OCI-LY7 (cell line): ENCODE measurements around the gene B3GNT2. TPM values are rescaled to one million over a fixed set of nuclear protein-coding genes. Genes with fewer than 3 reads are reported as not detected.

Source experiments
- BruUV-seq: library from RNA; stranded (reverse); fragments of 400-500 nt; replicated peaks from 2 replicates; lab custom pipeline; 2021; lab: Mats Ljungman, UMichigan
- CTCF ChIA-PET: fragments of 300-600 bp; sonication (Branson Sonifier 250); formaldehyde crosslinking; loops from one replicate; lab custom pipeline; 2022; ENCODE audit warnings: antibody characterized with exemption; ENCODE audit not compliant: unreplicated experiment; lab: Charles Lee
- POLR2A ChIA-PET: fragments of 300-600 bp; sonication (Branson Sonifier 250); formaldehyde crosslinking; loops from one replicate; lab custom pipeline; 2022; ENCODE audit warnings: antibody characterized with exemption; lab: Charles Lee
- DNase-seq: peaks from one replicate; pipeline ENCODE4 v3.0.0-alpha.2; 2015; ENCODE audit warnings: low spot score
- H2AFZ ChIP-seq: fragments of 200-600 bp; sonication (generic), shearing (Covaris generic); 2 replicates; pipeline ENCODE4 v1.6.1; 2014; ENCODE audit warnings: mild to moderate bottlenecking, antibody characterized with exemption, low read length, moderate library complexity
- H3K27ac ChIP-seq: fragments of 200-600 bp; sonication (generic); 2 replicates; pipeline ENCODE4 v1.5.1; 2014; ENCODE audit warnings: mixed run types, low read depth, mild to moderate bottlenecking, moderate library complexity, low read length, inconsistent platforms; ENCODE audit not compliant: poor library complexity, severe bottlenecking
- H3K36me3 ChIP-seq: fragments of 200-600 bp; sonication (generic); 2 replicates; pipeline ENCODE4 v1.6.1; 2014; ENCODE audit warnings: mild to moderate bottlenecking, antibody characterized with exemption, low read length, moderate library complexity, mixed read lengths; ENCODE audit not compliant: insufficient read depth
- H3K4me1 ChIP-seq: fragments of 200-600 bp; sonication (generic); 2 replicates; pipeline ENCODE4 v1.5.1; 2014; ENCODE audit warnings: mild to moderate bottlenecking, low read length; ENCODE audit not compliant: insufficient read depth, poor library complexity, severe bottlenecking
- H3K4me2 ChIP-seq: fragments of 200-600 bp; sonication (generic); 2 replicates; pipeline ENCODE4 v1.6.1; 2014; ENCODE audit warnings: mild to moderate bottlenecking, low read length
- H3K4me3 ChIP-seq: fragments of 200-600 bp; sonication (generic); 2 replicates; pipeline ENCODE4 v1.5.1; 2014; ENCODE audit warnings: mild to moderate bottlenecking, low read depth, low read length; ENCODE audit not compliant: poor library complexity, severe bottlenecking
- H3K79me2 ChIP-seq: fragments of 200-600 bp; sonication (generic); 2 replicates; pipeline ENCODE4 v1.6.1; 2016; ENCODE audit warnings: low read depth, mild to moderate bottlenecking, low read length, moderate library complexity, mixed read lengths; ENCODE audit not compliant: insufficient read depth
- H3K9me2 ChIP-seq: fragments of 200-600 bp; sonication (generic); 2 replicates; pipeline ENCODE4 v1.6.1; 2016; ENCODE audit warnings: mild to moderate bottlenecking, low read length, mixed read lengths; ENCODE audit not compliant: insufficient read depth
- H3K9me3 ChIP-seq: fragments of 200-600 bp; sonication (generic); 2 replicates; pipeline ENCODE4 v1.6.1; 2014; ENCODE audit warnings: mild to moderate bottlenecking, mixed run types, low read length, mixed read lengths
- H4K20me1 ChIP-seq: fragments of 200-600 bp; sonication (generic); 2 replicates; pipeline ENCODE4 v1.6.1; 2014; ENCODE audit warnings: mild to moderate bottlenecking, antibody characterized with exemption, low read length, moderate library complexity, mixed read lengths; ENCODE audit not compliant: insufficient read depth
- CTCF ChIP-seq: fragments of 200-600 bp; sonication (generic); conservative IDR thresholded peaks from 2 replicates; pipeline ENCODE4 v1.5.1; 2014; ENCODE audit warnings: mild to moderate bottlenecking, antibody characterized with exemption, low read length, moderate library complexity, mixed read lengths
- EZH2phosphoT487 ChIP-seq: fragments of 200-600 bp; sonication (generic); IDR thresholded peaks from 2 replicates; pipeline ENCODE4 v1.6.1; 2018; ENCODE audit warnings: low read depth, borderline replicate concordance, mild to moderate bottlenecking, mixed run types, antibody characterized with exemption, low read length, moderate library complexity, mixed read lengths
- intact Hi-C: fragments of 100-400 bp; cut with micrococcal nuclease; formaldehyde crosslinking; loops from one replicate; pipeline ENCODE4 v1.10.0; 2022; ENCODE audit not compliant: unreplicated experiment
- total RNA-seq, 2 experiments: library from RNA; depleted of rRNA in 1 of 2; stranded (reverse); fragments of >200 nt in 1 of 2; shearing (Covaris generic) in 1 of 2; gene quantifications; 2 replicates each; pipeline ENCODE4 v1.2.3, GENCODE V29; 2014 to 2022

The B3GNT2 gene
- total RNA-seq, 2 experiments from 2014 or later = 51.1 to 65.8 TPM

- peaks cover 86% of the 10 kb centered on the region for H4K20me1 ChIP-seq
- CTCF ChIA-PET = no interaction called here
- intact Hi-C loops = no loop called here
- H2AFZ ChIP-seq = no peak overlapping the region
- no peaks in the 10 kb centered on the region for H3K9me3 ChIP-seq
- POLR2A ChIA-PET = interaction anchor here (0.7 to 1.4 kb wide), 2 partner anchors 24 to 717 kb away, joined by 3 to 6 read pairs; no protein-coding TSS in a partner anchor
- no TSS peak for BruUV-seq
- H3K4me1 ChIP-seq = peaks cover 43% of the 10 kb centered on the region
- no peak overlapping the region for H3K4me2 ChIP-seq
- H3K27ac ChIP-seq = no peak overlapping the region
- H3K9me2 ChIP-seq = no peaks in the 10 kb centered on the region
- H3K79me2 ChIP-seq = peaks cover 100% of the 10 kb centered on the region
- no peak overlapping the region for H3K4me3 ChIP-seq
- peaks cover 86% of the 10 kb centered on the region for H3K36me3 ChIP-seq
- no peak for TF ChIP-seq CTCF
- no peak for TF ChIP-seq EZH2phosphoT487
- no peak for DNase-seq
These were observed 9.1 kb downstream of the B3GNT2 start for GRCh38 chr2:62204998-62205496.

- intact Hi-C loops = no loop called here
- H3K36me3 ChIP-seq = peaks cover 86% of the 10 kb centered on the region
- CTCF ChIA-PET = no interaction called here
- no peak overlapping the region for H3K27ac ChIP-seq
- BruUV-seq = no TSS peak
- H3K4me2 ChIP-seq = no peak overlapping the region
- no peak overlapping the region for H2AFZ ChIP-seq
- no peak for DNase-seq
- peaks cover 83% of the 10 kb centered on the region for H4K20me1 ChIP-seq
- no peaks in the 10 kb centered on the region for H3K9me3 ChIP-seq
- TF ChIP-seq EZH2phosphoT487 = no peak
- TF ChIP-seq CTCF = no peak
- H3K9me2 ChIP-seq = no peaks in the 10 kb centered on the region
- POLR2A ChIA-PET = no interaction called here
- H3K4me3 ChIP-seq = no peak overlapping the region
- peaks cover 100% of the 10 kb centered on the region for H3K79me2 ChIP-seq
- H3K4me1 ChIP-seq = peaks cover 38% of the 10 kb centered on the region
These were observed 9.6 kb downstream of the B3GNT2 start for GRCh38 chr2:62205554-62205953.

- peaks cover 88% of the 10 kb centered on the region for H3K36me3 ChIP-seq
- H3K9me3 ChIP-seq = no peaks in the 10 kb centered on the region
- POLR2A ChIA-PET = no interaction called here
- peaks cover 100% of the 10 kb centered on the region for H3K79me2 ChIP-seq
- DNase-seq = no peak
- H3K9me2 ChIP-seq = no peaks in the 10 kb centered on the region
- no peak overlapping the region for H3K27ac ChIP-seq
- CTCF ChIA-PET = no interaction called here
- H3K4me1 ChIP-seq = peaks cover 33% of the 10 kb centered on the region
- H3K4me2 ChIP-seq = no peak overlapping the region
- no peak for TF ChIP-seq EZH2phosphoT487
- no peak overlapping the region for H3K4me3 ChIP-seq
- intact Hi-C loops = no loop called here
- BruUV-seq = no TSS peak
- no peak overlapping the region for H2AFZ ChIP-seq
- H4K20me1 ChIP-seq = peaks cover 79% of the 10 kb centered on the region
These were observed 10.1 kb downstream of the B3GNT2 start for GRCh38 chr2:62206024-62206423.
